Measurements from ENCODE around the gene FADS3.
"Not testable (repeated sequence)": the region's sequence is repeated elsewhere in the genome, so short reads cannot be mapped to it uniquely, and the experiment has no call there.

The FADS3 gene

DNA sequence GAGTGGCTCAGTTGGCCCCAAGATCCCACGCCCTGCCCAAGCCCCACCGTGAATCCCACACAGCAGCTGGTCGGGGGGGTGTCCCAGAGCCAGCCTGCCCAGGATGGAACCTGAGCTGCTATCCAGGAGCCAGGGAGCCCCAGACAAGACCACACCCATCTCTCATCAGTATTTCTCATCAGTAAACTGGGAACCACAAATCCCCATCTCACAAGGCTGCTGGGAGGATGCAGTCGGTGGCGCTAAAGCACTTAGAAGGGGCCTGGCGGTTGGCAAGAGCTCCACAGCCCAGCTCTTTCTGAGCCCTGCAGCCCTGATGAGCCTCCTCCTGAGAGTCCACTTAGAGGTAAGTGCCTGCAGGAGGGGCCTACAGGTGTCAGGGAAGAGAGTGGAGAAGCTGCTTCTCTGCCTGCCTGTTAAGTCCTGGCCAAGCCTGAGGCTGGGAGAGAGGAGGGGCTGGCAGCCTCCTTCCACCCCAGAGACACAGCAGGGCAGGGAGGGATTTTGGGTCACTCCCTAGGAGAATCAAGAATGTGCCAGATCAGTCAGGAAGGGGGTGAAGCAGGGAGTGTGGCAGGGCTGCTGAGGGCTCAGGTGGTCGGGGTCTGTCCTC lies 6.1 kb downstream of the FADS3 start:
- DNase-seq (ENCODE audit: extremely low read depth, low read depth): no peak
- TF ChIP-seq, protein P1, sequence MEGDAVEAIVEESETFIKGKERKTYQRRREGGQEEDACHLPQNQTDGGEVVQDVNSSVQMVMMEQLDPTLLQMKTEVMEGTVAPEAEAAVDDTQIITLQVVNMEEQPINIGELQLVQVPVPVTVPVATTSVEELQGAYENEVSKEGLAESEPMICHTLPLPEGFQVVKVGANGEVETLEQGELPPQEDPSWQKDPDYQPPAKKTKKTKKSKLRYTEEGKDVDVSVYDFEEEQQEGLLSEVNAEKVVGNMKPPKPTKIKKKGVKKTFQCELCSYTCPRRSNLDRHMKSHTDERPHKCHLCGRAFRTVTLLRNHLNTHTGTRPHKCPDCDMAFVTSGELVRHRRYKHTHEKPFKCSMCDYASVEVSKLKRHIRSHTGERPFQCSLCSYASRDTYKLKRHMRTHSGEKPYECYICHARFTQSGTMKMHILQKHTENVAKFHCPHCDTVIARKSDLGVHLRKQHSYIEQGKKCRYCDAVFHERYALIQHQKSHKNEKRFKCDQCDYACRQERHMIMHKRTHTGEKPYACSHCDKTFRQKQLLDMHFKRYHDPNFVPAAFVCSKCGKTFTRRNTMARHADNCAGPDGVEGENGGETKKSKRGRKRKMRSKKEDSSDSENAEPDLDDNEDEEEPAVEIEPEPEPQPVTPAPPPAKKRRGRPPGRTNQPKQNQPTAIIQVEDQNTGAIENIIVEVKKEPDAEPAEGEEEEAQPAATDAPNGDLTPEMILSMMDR (IDR thresholded peaks at IDR 0.05; ENCODE audit: low read depth, low read length): no peak

DNA sequence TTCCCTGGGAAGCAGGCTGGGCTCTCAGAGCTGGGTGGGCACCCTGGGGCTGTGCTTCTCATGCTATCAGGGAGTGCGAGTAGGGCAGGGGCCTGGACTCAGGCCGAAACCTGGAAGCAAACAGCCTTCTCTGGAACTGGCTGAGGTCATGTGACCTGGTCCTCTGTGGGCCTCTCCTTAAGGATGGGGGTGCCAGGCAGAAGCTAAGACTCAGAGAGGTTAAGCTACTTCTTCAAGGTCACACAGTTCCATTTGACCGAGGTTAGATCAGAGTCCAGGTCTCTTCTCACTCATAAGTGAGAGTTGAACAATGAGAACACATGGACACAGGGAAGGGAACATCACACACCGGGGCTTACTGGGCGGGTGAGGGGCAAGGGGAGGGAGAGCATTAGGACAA lies 7.4 kb downstream of the FADS3 start:
- TF ChIP-seq, protein P1 (IDR thresholded peaks at IDR 0.05; ENCODE audit: low read depth, low read length): no peak
- no peak for DNase-seq (ENCODE audit: extremely low read depth, low read depth)

DNA sequence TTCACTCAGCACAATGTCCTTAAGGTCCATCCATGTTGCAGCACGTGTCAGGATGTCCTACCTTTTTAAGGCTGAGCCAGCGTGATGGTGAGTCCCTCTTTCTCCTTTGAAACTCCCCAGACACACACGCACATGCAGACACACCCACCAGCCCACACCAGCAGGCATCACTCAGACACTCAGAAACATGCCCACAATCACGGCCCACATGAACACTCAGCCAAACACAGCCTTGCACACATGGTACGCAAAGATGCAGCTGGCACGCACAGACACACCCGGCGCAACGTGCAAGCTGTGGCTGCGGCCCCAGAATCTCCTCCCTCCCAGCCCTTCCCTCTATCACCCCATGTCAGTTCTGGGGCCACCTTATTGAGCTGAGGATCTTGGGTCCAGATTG lies 8.0 kb downstream of the FADS3 start:
- TF ChIP-seq, protein P1 (IDR thresholded peaks at IDR 0.05; ENCODE audit: low read depth, low read length): no peak
- DNase-seq (ENCODE audit: extremely low read depth, low read depth): no peak

GRCh38 chr11:61882879-61883278 lies 8.5 kb downstream of the FADS3 start:
- TF ChIP-seq, protein P1 (IDR thresholded peaks at IDR 0.05; ENCODE audit: low read depth, low read length): no peak

GRCh38 chr11:61882267-61882666 lies 9.1 kb downstream of the FADS3 start:
- DNase-seq (ENCODE audit: extremely low read depth, low read depth): not testable (repeated sequence)

More at GRCh38 chr11:61882879-61883278, 8.5 kb downstream of the FADS3 start:
- DNase-seq (ENCODE audit: extremely low read depth, low read depth): no peak

GRCh38 chr11:61881397-61881796 lies 9.9 kb downstream of the FADS3 start:
- TF ChIP-seq, protein P1 (IDR thresholded peaks at IDR 0.05; ENCODE audit: low read depth, low read length): no peak
- no peak for DNase-seq (ENCODE audit: extremely low read depth, low read depth)

DNA sequence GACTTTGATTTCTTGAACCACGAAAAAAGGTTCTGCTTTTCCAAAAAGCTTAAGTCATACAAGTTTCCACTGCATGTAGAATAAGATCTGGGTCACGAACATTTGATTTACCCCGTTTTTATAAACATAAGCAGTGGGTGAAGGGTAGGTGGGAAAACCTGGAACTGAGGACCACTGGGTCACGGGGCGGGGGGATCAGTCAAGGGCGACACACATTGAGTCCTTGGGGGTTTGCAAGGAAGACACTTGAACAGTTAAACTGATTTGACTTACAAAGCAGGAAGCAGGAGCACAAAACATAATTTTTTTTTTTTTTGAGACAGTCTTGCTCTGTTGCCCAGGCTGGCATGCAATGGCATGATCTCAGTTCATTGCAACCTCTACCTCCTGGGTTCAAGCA lies 10.9 kb downstream of the FADS3 start:
- TF ChIP-seq, protein P1 (IDR thresholded peaks at IDR 0.05; ENCODE audit: low read depth, low read length): no peak
- DNase-seq (ENCODE audit: extremely low read depth, low read depth): no peak

DNA sequence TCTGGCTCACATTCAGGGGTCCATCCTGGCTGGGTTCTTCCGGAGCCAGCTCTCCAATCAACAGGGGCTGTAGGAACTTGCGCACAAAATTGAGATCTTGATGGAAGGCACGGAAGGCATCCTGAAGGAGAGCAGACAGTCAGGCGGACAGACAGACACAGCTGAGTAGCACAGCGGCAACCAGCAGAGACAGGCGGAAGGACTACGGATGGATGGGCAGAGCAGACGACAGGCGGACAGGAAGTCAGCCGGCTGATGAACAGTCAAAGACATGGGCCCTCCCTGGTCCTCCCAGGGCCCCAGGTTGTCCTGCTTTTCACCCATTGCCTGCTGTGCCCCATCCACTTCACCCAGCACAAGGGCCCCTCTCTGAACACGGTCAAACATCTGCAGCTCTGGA lies 11.3 kb downstream of the FADS3 start:
- TF ChIP-seq, protein P1 (IDR thresholded peaks at IDR 0.05; ENCODE audit: low read depth, low read length): no peak
- DNase-seq (ENCODE audit: extremely low read depth, low read depth): no peak
